ENCODE measurements around the gene RFX6.

RFX6 gene

DNA sequence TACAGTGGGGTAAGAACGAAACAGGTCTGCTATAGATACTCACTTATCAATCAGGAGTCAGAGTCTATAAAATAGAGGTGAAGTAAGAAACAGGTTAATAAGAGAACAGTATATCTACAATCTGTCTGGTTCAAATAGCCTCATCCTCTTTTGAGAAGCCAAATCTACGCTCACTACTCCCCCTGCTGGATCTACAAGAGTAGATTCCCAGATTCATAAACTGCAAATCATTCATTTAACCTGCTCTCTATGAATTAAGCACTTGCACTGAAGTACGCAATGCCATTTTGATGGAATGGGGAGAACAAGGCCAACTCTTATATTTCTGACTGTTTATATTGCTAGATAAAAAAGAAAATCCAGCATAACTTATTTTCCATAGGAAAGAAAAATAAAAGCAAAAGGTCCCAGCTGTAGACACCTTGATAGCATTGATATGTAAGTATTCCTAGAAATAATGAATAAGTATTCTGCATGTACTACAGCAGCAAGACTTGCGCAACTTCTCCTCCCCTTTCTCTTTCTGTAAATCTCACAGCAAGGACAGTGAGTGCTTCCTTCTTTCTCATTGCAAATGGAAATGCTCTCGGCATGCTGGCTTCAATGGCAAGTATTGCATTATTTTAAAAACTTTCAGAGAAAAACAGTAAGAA lies 92.3 kb downstream of the RFX6 start:
- H3K27ac ChIP-seq (ENCODE audit: low read depth, low read length) = no peak overlapping the region
- H2AK5ac ChIP-seq (ENCODE audit: low read length) = no peak overlapping the region
- no peak overlapping the region for H3K18ac ChIP-seq (ENCODE audit: low read length)
- DNase-seq = peak; percentile 17 to 75
- H4K91ac ChIP-seq (ENCODE audit: low read depth, low read length) = no peak overlapping the region
- H4K12ac ChIP-seq (ENCODE audit: low read depth, low read length) = no peak overlapping the region
- no peak overlapping the region for H3K4me3 ChIP-seq (ENCODE audit: low read depth, low read length)
- no peaks in the 10 kb centered on the region for H3K27me3 ChIP-seq (ENCODE audit: insufficient read depth, low read length)
- no peak overlapping the region for H3K14ac ChIP-seq (ENCODE audit: low read length)
- H4K8ac ChIP-seq (ENCODE audit: low read depth, low read length) = no peak overlapping the region
- no peak overlapping the region for H2BK5ac ChIP-seq (ENCODE audit: low read depth, low read length, poor library complexity)
- no peaks in the 10 kb centered on the region for H3K4me1 ChIP-seq (ENCODE audit: control insufficient read depth in 1 of 2, insufficient read depth in 2 of 2, low read length in 2 of 2)
- H2BK120ac ChIP-seq (ENCODE audit: insufficient read depth, low read length, poor library complexity) = no peak overlapping the region
- H3K9me3 ChIP-seq (ENCODE audit: insufficient read depth, low read depth, low read length) = no peaks in the 10 kb centered on the region
- no CpG with 5 or more reads among the region's 5 CpGs for WGBS (ENCODE audit: extremely low coverage, insufficient coverage, insufficient read length)
- no peaks in the 10 kb centered on the region for H3K79me2 ChIP-seq (ENCODE audit: control insufficient read depth, insufficient read depth, low read length, poor library complexity)
- H3K23ac ChIP-seq (ENCODE audit: low read length) = no peak overlapping the region
- H3K4ac ChIP-seq (ENCODE audit: low read depth, low read length) = no peak overlapping the region
- no peaks in the 10 kb centered on the region for H3K79me1 ChIP-seq (ENCODE audit: low read length)
- H3K36me3 ChIP-seq (ENCODE audit: control insufficient read depth in 1 of 2, insufficient read depth in 2 of 2, low read length in 2 of 2) = no peaks in the 10 kb centered on the region
- H3K4me2 ChIP-seq (ENCODE audit: low read length) = no peak overlapping the region
- H2AFZ ChIP-seq (ENCODE audit: insufficient read depth, low read length, poor library complexity) = no peak overlapping the region
- H3K9ac ChIP-seq (ENCODE audit: low read length) = no peak overlapping the region
- no peak overlapping the region for H2BK12ac ChIP-seq (ENCODE audit: low read length)

DNA sequence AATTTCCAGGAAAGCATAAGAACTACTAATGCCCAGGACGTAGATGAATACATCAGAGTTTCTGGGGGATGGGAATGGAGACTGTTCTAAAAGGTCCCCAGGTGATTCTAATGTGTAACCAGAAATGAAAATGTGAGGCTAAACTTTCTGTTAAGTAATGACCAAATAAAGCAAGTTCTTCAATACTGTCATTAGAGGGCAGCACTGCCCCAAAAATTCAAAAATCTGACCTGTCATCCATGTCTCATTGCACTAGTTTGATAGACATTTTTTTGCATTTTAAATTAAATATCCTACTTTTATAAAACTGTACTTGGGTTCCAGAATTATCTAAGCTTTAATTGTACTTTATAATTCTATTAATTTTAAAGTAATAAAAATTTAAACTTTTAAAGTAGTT lies 94.9 kb downstream of the RFX6 start:
- WGBS (ENCODE audit: extremely low coverage, insufficient coverage, insufficient read length) = no CpG with 5 or more reads among the region's 1 CpG

DNA sequence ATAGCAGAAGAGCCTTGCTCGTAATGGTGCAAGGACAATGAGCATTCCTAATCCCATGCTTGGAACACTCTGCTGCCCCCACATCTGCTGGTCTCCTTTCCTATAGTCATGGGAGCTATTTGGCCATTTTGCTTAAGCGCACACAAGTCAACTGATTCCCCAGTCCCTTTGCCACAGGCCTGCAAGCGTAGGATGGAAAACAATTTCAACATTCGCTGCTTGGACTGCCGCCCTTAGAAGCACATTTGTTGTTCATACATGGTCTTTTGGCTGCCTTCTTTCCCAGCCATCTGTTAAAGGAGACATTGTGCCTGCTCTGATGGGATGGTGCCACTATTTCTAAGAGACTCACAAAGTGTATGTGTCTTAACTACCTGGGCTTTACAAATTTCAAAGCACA lies 96.9 kb downstream of the RFX6 start:
- no CpG with 5 or more reads among the region's 5 CpGs for WGBS (ENCODE audit: extremely low coverage, insufficient coverage, insufficient read length)

More for the DNA sequence above, 94.9 kb downstream of the RFX6 start:
- Histone ChIP-seq H3K23ac (ENCODE audit: low read length) (no peak overlapping the region), H3K9ac (ENCODE audit: low read length) (no peak overlapping the region), H4K91ac (ENCODE audit: low read depth, low read length) (no peak overlapping the region), H3K4ac (ENCODE audit: low read depth, low read length) (no peak overlapping the region), H2BK5ac (ENCODE audit: low read depth, low read length, poor library complexity) (no peak overlapping the region), H4K8ac (ENCODE audit: low read depth, low read length) (no peak overlapping the region), H3K36me3 (ENCODE audit: control insufficient read depth in 1 of 2, insufficient read depth in 2 of 2, low read length in 2 of 2) (no peaks in the 10 kb centered on the region), H3K4me1 (ENCODE audit: control insufficient read depth in 1 of 2, insufficient read depth in 2 of 2, low read length in 2 of 2) (no peaks in the 10 kb centered on the region), H3K27me3 (ENCODE audit: insufficient read depth, low read length) (no peaks in the 10 kb centered on the region), H3K4me2 (ENCODE audit: low read length) (no peak overlapping the region), H3K27ac (ENCODE audit: low read depth, low read length) (no peak overlapping the region), H2AK5ac (ENCODE audit: low read length) (no peak overlapping the region), H2BK12ac (ENCODE audit: low read length) (no peak overlapping the region), H3K14ac (ENCODE audit: low read length) (no peak overlapping the region), H2AFZ (ENCODE audit: insufficient read depth, low read length, poor library complexity) (no peak overlapping the region), H3K9me3 (ENCODE audit: insufficient read depth, low read depth, low read length) (no peaks in the 10 kb centered on the region), H4K12ac (ENCODE audit: low read depth, low read length) (no peak overlapping the region), H3K18ac (ENCODE audit: low read length) (no peak overlapping the region), H2BK120ac (ENCODE audit: insufficient read depth, low read length, poor library complexity) (no peak overlapping the region), H3K79me1 (ENCODE audit: low read length) (no peaks in the 10 kb centered on the region), H3K4me3 (ENCODE audit: low read depth, low read length) (no peak overlapping the region), H3K79me2 (ENCODE audit: control insufficient read depth, insufficient read depth, low read length, poor library complexity) (no peaks in the 10 kb centered on the region)
- DNase-seq = peak; percentile 33 to 81

DNA sequence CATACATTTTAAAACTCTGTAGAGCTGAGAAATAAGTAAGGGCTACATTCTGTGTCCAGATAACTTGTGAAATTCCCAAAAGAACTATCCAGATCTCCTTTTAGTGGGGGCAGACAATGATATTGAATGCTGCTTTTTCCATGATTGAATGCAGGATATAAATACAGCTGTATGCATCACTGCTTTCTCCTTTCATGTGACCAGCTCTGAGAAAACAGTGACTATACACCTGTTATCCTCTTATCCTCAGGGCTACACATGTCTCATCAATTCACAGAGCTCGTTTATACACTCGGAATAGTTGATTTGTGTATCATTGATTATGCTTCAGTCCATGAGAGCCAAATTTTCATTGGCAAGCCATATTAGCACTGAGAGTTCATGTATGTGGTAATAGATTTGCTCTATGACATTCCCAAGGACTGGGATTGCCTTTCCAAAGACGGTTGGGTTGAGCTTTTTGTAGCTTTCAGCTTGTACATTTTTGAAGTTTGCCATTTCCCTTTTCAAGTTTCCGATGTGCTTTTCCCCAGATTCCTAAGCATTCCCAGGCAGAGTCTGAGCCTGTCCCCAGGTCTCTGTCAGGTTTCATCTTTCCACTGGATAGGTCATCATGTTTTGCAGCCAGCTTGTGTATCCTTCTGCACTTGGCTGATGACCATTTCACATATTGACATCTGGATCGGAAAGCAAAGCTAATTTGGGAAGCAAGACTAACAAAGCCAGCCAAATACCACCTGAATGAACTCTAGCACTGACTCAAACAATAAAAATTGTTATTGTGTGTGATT lies 97.7 kb downstream of the RFX6 start:
- no peaks in the 10 kb centered on the region for H3K9me3 ChIP-seq (ENCODE audit: insufficient read depth, low read depth, low read length)
- no peak overlapping the region for H2BK12ac ChIP-seq (ENCODE audit: low read length)
- no peak overlapping the region for H2BK120ac ChIP-seq (ENCODE audit: insufficient read depth, low read length, poor library complexity)
- H2AFZ ChIP-seq (ENCODE audit: insufficient read depth, low read length, poor library complexity) = no peak overlapping the region
- no peak overlapping the region for H3K18ac ChIP-seq (ENCODE audit: low read length)
- no peak overlapping the region for H2AK5ac ChIP-seq (ENCODE audit: low read length)
- no peak overlapping the region for H4K12ac ChIP-seq (ENCODE audit: low read depth, low read length)
- no peak overlapping the region for H3K4me2 ChIP-seq (ENCODE audit: low read length)
- H3K4me3 ChIP-seq (ENCODE audit: low read depth, low read length) = no peak overlapping the region
- no peak overlapping the region for H4K8ac ChIP-seq (ENCODE audit: low read depth, low read length)
- H3K14ac ChIP-seq (ENCODE audit: low read length) = no peak overlapping the region
- no peak overlapping the region for H2BK5ac ChIP-seq (ENCODE audit: low read depth, low read length, poor library complexity)
- no peaks in the 10 kb centered on the region for H3K36me3 ChIP-seq (ENCODE audit: control insufficient read depth in 1 of 2, insufficient read depth in 2 of 2, low read length in 2 of 2)
- no peak overlapping the region for H3K9ac ChIP-seq (ENCODE audit: low read length)
- no peaks in the 10 kb centered on the region for H3K4me1 ChIP-seq (ENCODE audit: control insufficient read depth in 1 of 2, insufficient read depth in 2 of 2, low read length in 2 of 2)
- H3K4ac ChIP-seq (ENCODE audit: low read depth, low read length) = no peak overlapping the region
- no peaks in the 10 kb centered on the region for H3K79me2 ChIP-seq (ENCODE audit: control insufficient read depth, insufficient read depth, low read length, poor library complexity)
- no peak overlapping the region for H3K23ac ChIP-seq (ENCODE audit: low read length)
- no peak overlapping the region for H4K91ac ChIP-seq (ENCODE audit: low read depth, low read length)
- DNase-seq = no peak
- no peaks in the 10 kb centered on the region for H3K79me1 ChIP-seq (ENCODE audit: low read length)
- WGBS (ENCODE audit: extremely low coverage, insufficient coverage, insufficient read length) = no CpG with 5 or more reads among the region's 5 CpGs
- no peaks in the 10 kb centered on the region for H3K27me3 ChIP-seq (ENCODE audit: insufficient read depth, low read length)
- no peak overlapping the region for H3K27ac ChIP-seq (ENCODE audit: low read depth, low read length)

More for the DNA sequence above, 96.9 kb downstream of the RFX6 start:
- H3K79me1 ChIP-seq (ENCODE audit: low read length) = no peaks in the 10 kb centered on the region
- no peak overlapping the region for H3K9ac ChIP-seq (ENCODE audit: low read length)
- H3K23ac ChIP-seq (ENCODE audit: low read length) = peak overlapping the region; percentile 95
- H3K27me3 ChIP-seq (ENCODE audit: insufficient read depth, low read length) = no peaks in the 10 kb centered on the region
- no peaks in the 10 kb centered on the region for H3K4me1 ChIP-seq (ENCODE audit: control insufficient read depth in 1 of 2, insufficient read depth in 2 of 2, low read length in 2 of 2)
- no peak overlapping the region for H2BK120ac ChIP-seq (ENCODE audit: insufficient read depth, low read length, poor library complexity)
- no peak overlapping the region for H3K4me3 ChIP-seq (ENCODE audit: low read depth, low read length)
- no peak overlapping the region for H3K4ac ChIP-seq (ENCODE audit: low read depth, low read length)
- H4K91ac ChIP-seq (ENCODE audit: low read depth, low read length) = no peak overlapping the region
- H2BK5ac ChIP-seq (ENCODE audit: low read depth, low read length, poor library complexity) = no peak overlapping the region
- H3K4me2 ChIP-seq (ENCODE audit: low read length) = no peak overlapping the region
- no peak overlapping the region for H2BK12ac ChIP-seq (ENCODE audit: low read length)
- no peak overlapping the region for H3K14ac ChIP-seq (ENCODE audit: low read length)
- no peak for DNase-seq
- no peak overlapping the region for H3K27ac ChIP-seq (ENCODE audit: low read depth, low read length)
- no peak overlapping the region for H2AFZ ChIP-seq (ENCODE audit: insufficient read depth, low read length, poor library complexity)
- H2AK5ac ChIP-seq (ENCODE audit: low read length) = no peak overlapping the region
- H3K79me2 ChIP-seq (ENCODE audit: control insufficient read depth, insufficient read depth, low read length, poor library complexity) = no peaks in the 10 kb centered on the region
- no peak overlapping the region for H4K8ac ChIP-seq (ENCODE audit: low read depth, low read length)
- H3K36me3 ChIP-seq (ENCODE audit: control insufficient read depth in 1 of 2, insufficient read depth in 2 of 2, low read length in 2 of 2) = no peaks in the 10 kb centered on the region
- H3K9me3 ChIP-seq (ENCODE audit: insufficient read depth, low read depth, low read length) = no peaks in the 10 kb centered on the region
- no peak overlapping the region for H4K12ac ChIP-seq (ENCODE audit: low read depth, low read length)
- H3K18ac ChIP-seq (ENCODE audit: low read length) = no peak overlapping the region

Data from trophoblast cell (in vitro differentiated cells and primary cell).